DMS79 treated with DMSO at 0.1 percent for 48 hours (cell line): ENCODE results near the gene ATOH8.

ENCODE experiments used
- DNase-seq: peaks from one replicate; lab custom pipeline; 2025; lab: John Stamatoyannopoulos, UW

Gene ATOH8

DNA sequence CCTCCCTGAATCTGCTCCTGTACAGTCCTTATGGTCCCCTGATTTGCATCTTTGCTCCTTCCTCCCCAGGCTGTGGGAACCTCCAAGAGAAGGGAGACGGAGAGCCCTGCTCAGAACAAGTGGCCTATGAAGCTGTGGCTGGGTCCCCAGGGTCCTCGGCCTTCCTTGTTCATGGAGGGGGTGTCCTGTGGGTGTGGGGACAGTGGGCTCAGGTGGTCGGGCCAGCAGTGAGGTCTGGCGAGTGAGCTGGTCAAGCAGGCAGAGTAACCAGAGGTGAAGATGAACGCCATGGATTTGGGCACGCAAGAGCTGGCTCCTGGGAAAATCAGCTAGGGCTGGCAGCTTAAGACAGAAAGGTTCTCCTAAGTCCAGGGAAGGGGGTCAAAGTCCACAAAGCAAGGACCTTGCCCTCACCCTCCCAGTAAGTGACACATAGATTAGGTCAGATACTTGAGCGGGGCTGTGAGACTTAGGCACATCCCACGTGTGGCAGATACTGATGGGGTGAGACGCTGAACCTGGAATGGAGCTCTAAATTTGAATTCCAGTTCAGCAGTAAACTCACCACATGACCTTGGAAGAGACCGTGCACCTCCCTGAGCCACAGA lies 34.8 kb upstream of the ATOH8 start:
- no peak for DNase-seq

DNA sequence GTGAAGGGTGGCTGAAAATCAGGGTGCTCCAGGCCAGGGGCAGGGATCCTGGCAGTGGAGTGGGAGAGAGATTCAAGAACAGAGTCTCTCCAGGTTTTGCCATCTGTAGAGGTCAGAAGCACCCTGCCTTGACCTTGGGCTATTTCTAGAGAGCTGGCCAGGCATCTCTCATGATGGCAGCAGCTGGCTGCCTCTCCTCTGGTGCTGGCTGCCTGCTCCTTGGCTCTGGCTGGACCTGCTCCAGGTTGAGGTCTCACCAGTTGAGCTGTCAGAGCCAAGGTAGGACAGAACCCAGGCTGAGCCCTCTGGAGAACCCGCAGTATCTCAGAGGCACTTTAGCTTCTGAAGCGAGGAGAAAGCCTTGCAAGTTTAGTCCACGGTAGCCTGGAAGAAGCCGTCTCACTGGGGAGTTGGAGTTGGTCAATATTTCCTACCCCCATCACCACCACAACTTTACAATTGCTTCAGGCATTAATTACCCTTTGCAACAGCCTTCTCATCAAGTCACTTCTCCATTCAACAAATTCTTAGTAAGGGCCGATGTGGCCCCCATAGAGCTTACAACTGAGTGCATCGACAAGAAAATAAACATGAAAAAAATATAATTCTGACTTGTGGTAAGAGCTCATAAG lies 34.1 kb upstream of the ATOH8 start:
- DNase-seq, result no peak

DNA sequence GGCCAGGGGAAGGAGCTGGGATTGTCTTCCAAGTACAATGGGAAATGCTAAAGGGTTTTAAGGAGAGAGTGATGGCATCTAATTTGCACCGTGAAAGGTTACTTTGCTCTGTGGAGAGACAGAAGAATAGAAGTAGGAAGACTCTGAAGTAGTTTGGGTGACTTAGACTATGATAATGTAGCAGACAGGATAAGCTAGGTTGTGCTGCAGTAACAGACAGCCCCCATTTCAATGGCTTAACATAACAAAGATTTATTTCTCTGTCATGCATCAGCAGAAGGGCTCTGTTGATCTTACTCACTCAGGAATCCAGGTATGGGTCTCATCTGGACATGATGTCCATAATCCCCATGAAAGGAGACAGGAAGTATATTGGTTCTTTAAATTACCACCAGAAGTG lies 33.3 kb upstream of the ATOH8 start:
- DNase-seq, result no peak

GRCh38 chr2:85721641-85722040 lies 32.1 kb upstream of the ATOH8 start:
- no peak for DNase-seq

DNA sequence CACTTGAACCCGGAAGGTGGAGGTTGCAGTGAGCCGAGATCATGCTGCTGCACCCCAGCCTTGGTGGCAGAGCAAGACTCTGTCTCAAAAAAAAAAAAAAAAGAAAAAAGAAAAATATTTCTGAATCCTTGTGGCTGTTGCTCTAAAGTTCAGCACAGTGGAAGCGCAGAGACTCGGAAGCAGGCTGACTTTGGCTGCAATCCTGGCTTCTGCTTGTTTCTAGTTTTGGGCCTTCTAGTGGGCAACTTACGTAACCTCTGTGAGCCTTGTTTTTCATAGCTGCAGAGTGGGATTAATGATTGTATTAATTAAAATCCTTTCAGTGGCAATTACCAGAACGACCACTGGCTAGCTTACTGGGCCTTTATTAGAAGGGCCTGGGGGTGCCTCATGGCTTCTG lies 31.3 kb upstream of the ATOH8 start:
- DNase-seq, result no peak

GRCh38 chr2:85723707-85724360 lies 30.0 kb upstream of the ATOH8 start:
- DNase-seq, result no peak

- no peak for DNase-seq
Observed at GRCh38 chr2:85724731-85725181, 29.0 kb upstream of the ATOH8 start.

DNA sequence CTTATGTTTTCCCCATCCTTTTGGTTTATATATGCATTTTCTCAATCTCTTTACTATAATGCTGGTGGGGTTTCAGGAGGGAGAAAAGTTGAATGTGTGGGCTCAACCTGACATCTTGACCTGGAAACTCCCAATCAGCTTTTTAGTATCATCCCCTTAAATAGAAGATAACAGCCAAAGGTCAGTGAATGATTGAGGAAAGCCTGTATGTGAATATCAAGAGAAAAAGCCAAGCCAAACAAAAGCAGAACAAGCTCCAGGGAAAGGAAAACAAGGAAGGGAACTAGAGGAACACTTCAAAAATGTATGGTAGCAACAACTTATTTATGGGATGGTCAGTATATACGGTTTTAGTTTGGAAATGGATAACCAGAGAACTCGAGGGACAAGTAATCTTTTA lies 28.3 kb upstream of the ATOH8 start:
- no peak for DNase-seq

- DNase-seq, result no peak
Observed at GRCh38 chr2:85727798-85728197, 26.0 kb upstream of the ATOH8 start.

DNA sequence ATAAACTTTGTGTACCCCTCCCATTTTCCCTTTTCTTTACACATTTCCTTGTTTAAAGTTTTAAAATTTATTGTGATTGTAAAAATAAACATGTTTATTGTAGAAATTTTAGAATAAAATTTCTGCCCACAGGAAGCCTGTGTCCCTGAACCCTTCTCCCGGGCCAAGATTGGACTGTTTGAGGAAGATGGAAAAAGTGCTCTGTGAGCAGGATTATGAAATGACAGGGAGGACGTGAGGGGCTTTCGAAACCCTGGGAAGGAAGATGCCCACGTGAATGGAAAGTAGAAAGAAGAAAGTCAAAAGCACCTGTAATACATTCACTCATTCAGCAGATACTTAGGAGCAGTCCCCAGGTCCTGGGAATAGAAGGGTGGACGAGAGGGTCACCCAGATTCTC lies 25.4 kb upstream of the ATOH8 start:
- DNase-seq, result no peak

GRCh38 chr2:85728883-85729824 lies 24.6 kb upstream of the ATOH8 start:
- DNase-seq, result peak; percentile 74

- no peak for DNase-seq
Observed at GRCh38 chr2:85729825-85730510, 23.8 kb upstream of the ATOH8 start.

DNA sequence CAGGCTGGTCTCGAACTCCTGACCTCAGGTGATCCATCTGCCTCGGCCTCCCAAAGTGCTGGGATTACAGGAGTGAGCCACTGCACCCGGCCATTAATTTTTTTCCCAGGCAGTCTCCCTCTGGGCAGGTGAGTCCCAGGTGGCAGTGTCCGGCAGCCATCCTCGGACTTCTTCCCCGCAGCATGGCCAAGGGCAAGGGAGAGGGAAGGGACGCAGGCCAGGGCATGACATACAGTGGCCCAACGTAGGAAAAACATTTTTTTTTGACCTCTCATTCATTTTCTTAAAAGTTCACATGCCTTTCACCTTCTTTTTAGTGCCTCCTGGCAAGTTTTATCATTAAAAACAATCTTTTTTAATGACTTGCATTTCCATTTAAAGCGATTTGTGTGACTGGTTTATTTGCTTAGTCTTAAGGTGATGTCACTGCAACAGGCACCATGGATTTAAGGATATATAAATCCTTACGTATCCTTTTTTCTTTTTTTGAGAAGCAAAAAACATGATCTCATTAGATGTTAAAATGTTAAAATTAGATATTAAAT lies 23.0 kb upstream of the ATOH8 start:
- no peak for DNase-seq

- DNase-seq, result no peak
Observed at GRCh38 chr2:85731606-85732005, 22.2 kb upstream of the ATOH8 start.

- DNase-seq, result no peak
Observed at GRCh38 chr2:85732467-85733120, 21.2 kb upstream of the ATOH8 start.

DNA sequence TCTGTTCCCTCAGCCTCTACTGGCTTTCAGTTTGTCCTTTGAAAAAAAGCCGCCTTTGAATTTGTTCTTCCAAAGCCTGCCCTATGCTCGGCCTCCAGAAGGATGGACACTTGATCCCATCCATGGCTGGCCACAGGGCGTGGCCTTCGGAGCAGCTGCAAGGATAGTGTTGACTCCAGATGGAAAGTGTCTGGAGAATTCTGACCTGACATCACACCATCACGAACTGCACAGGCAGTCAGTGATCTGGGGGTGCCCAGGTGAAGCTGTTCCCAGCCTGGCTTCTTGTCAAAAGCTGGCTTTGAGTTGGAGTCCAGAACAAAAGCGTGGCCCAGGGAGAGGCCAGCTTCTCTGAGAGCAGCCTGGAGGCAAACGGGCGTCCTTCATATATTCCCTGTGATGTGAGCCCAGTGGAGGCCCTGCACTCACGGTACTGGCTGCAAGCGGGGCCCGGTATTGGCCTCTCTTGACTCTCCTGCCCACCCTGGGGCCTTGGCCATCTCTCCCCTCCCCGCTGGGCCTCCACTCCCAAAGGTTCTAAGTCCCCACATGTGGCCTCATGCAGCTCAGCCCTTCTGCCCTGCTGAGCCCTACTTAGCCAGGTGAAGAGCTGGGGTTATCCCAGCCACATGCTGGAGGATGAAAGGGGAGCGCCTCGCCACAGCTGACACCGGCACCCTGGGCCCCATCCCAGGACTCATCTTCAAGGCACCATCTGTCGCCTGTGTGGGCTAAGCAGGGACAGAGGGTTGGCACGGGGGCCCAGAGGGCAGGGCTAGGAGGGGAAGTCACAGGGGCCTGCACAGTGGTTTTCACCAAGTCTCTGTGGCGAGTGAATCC lies 20.4 kb upstream of the ATOH8 start:
- DNase-seq, result no peak

GRCh38 chr2:85734015-85734414 lies 19.8 kb upstream of the ATOH8 start:
- DNase-seq, result no peak

- no peak for DNase-seq
Observed at GRCh38 chr2:85734942-85735608, 18.7 kb upstream of the ATOH8 start.

DNA sequence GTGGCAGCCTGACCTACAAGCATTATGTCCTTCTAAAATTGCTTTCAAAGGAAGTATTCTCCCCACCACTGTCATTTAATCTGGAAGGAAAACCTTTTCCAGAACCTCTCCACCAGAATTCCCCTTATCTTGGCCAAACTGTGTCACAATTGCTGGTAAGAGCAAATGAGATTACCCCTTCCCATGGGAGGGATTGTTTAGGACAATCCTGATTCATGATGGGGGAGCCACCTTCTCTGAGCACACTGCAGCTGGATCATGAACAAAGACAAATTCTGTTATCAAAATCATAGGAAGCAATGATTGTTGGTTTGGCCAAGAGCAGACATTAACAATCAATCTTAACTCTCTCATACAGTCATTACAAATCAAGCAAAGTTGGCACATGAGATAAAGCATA lies 18.1 kb upstream of the ATOH8 start:
- no peak for DNase-seq
